ENCODE results near the gene TMEM86A.

DNA sequence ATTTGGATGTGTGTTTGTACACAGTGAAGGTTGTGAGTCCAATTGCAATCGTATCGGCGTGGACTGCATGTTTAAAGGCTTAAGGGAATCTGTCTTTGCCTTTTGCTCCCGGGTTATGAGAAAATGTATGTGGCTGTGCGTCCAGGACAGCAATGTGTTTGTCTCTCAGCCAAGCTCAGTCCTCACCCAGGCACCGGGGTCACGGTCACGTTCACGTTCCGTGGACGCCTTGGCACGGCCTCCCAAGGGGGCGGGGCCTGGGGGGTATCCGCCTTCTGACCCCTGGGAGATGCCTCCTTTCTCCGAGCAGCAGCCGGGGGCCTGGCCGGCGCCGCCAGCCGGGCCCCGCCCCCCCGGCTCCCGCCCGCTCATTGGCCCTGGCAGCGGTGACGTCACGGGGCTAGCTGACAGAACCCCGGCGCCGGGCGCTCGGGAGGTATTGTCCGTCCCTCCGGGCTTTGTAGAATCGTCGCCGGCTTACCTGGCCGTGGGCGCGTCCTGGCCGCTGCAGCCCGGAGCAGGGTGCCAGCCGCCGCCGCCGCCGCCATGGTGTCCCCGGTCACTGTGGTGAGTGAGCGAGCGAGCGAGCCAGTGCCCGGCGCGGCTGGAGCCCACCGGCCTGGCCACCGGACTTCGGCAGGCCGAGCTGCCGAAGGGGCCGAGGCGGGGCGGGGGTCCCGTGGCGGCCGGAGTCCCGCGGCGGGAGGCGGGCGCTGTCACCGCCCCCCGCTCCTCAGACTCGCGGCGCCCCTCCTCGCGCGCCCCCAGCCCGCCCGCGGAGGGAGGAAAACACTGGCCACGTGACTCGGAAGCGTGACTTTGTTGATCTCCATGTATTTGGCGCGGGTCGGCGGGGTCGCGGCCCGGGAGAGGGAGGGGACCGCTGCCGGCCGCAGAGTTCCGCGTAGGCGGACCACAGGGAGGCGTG lies at the start of gene TMEM86A:
- TF ChIP-seq, protein P1, sequence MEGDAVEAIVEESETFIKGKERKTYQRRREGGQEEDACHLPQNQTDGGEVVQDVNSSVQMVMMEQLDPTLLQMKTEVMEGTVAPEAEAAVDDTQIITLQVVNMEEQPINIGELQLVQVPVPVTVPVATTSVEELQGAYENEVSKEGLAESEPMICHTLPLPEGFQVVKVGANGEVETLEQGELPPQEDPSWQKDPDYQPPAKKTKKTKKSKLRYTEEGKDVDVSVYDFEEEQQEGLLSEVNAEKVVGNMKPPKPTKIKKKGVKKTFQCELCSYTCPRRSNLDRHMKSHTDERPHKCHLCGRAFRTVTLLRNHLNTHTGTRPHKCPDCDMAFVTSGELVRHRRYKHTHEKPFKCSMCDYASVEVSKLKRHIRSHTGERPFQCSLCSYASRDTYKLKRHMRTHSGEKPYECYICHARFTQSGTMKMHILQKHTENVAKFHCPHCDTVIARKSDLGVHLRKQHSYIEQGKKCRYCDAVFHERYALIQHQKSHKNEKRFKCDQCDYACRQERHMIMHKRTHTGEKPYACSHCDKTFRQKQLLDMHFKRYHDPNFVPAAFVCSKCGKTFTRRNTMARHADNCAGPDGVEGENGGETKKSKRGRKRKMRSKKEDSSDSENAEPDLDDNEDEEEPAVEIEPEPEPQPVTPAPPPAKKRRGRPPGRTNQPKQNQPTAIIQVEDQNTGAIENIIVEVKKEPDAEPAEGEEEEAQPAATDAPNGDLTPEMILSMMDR (IDR thresholded peaks at IDR 0.05; ENCODE audit: extremely low read depth in 1 of 2, insufficient read depth in 1 of 2, low read depth in 1 of 2, low read length in 2 of 2), result no peak
- TF ChIP-seq POLR2A (IDR thresholded peaks at IDR 0.05; ENCODE audit: low read depth, low read length), result peak; percentile 32
- TF ChIP-seq POLR2AphosphoS5 (IDR thresholded peaks at IDR 0.05; ENCODE audit: insufficient read depth, low read depth, low read length), result peak; percentile 55
- no peak for TF ChIP-seq JUN (IDR thresholded peaks at IDR 0.05; ENCODE audit: borderline replicate concordance, insufficient read depth, insufficient read length, low read depth)

Data from endothelial cell of umbilical vein (primary cell).